ENCODE measurements around the gene KRTAP8-1. TPM values are rescaled to one million over a fixed set of nuclear protein-coding genes. Genes with fewer than 3 reads are reported as not detected.

The KRTAP8-1 gene
- polyA plus RNA-seq (2013, experiment 1 of 2), result not detected
- not detected for polyA plus RNA-seq (2013, experiment 2 of 2)

GRCh38 chr21:30813174-30813573 lies at the start of gene KRTAP8-1:
KRTAP8-1 (minus strand) TSS chr21:30813274; CDS start chr21:30813220, 54 bp downstream.
- H3K79me1 ChIP-seq (ENCODE audit: low read length), result no peaks in the 10 kb centered on the region
- H3K79me2 ChIP-seq (ENCODE audit: control insufficient read depth, insufficient read depth, low read length), result no peaks in the 10 kb centered on the region
- no peak within 1 kb of the TSS for H2BK5ac ChIP-seq (ENCODE audit: low read length)
- H4K5ac ChIP-seq (ENCODE audit: low read length), result no peak within 1 kb of the TSS
- DNase-seq, result no peak
- H3K4me3 ChIP-seq (ENCODE audit: low read length), result no peak within 1 kb of the TSS
- no peak within 1 kb of the TSS for H4K8ac ChIP-seq (ENCODE audit: low read depth, low read length)
- no peak within 1 kb of the TSS for H2BK120ac ChIP-seq (ENCODE audit: low read depth, low read length)
- H2AK5ac ChIP-seq (ENCODE audit: low read length), result no peak within 1 kb of the TSS
- no peak within 1 kb of the TSS for H3K56ac ChIP-seq (ENCODE audit: low read length)
- H3K9ac ChIP-seq (ENCODE audit: low read length), result no peak within 1 kb of the TSS
- H3K4ac ChIP-seq (ENCODE audit: low read depth, low read length), result no peak within 1 kb of the TSS
- H3K18ac ChIP-seq (ENCODE audit: low read length), result no peak within 1 kb of the TSS
- no peaks in the 10 kb centered on the region for H3K36me3 ChIP-seq (ENCODE audit: control insufficient read depth, insufficient read depth, low read length)
- H3K4me1 ChIP-seq (ENCODE audit: control insufficient read depth, low read depth, low read length), result no peaks in the 10 kb centered on the region
- H2BK15ac ChIP-seq (replicated peaks; ENCODE audit: low read depth), result no peak within 1 kb of the TSS
- WGBS (ENCODE audit: extremely low coverage, insufficient coverage, low lambda C conversion rate), result no CpG with 5 or more reads among the region's 5 CpGs
- no peaks in the 10 kb centered on the region for H3K27me3 ChIP-seq (ENCODE audit: insufficient read depth, low read length, poor library complexity)
- no peak within 1 kb of the TSS for H3K4me2 ChIP-seq (ENCODE audit: low read length)
- H3K27ac ChIP-seq (ENCODE audit: low read depth, low read length), result no peak within 1 kb of the TSS
- no peak within 1 kb of the TSS for H3K23ac ChIP-seq (ENCODE audit: low read length)

GRCh38 chr21:30847627-30848500 lies 34.8 kb upstream of the KRTAP8-1 start:
- Histone ChIP-seq H2BK5ac (ENCODE audit: low read length) (no peak overlapping the region), H3K18ac (ENCODE audit: low read length) (no peak overlapping the region), H3K4ac (ENCODE audit: low read depth, low read length) (no peak overlapping the region), H3K4me3 (ENCODE audit: low read length) (no peak overlapping the region), H3K9ac (ENCODE audit: low read length) (no peak overlapping the region), H2BK15ac (replicated peaks; ENCODE audit: low read depth) (no peak overlapping the region), H3K4me2 (ENCODE audit: low read length) (no peak overlapping the region), H3K56ac (ENCODE audit: low read length) (no peak overlapping the region), H2AK5ac (ENCODE audit: low read length) (no peak overlapping the region), H3K23ac (ENCODE audit: low read length) (no peak overlapping the region), H3K79me2 (ENCODE audit: control insufficient read depth, insufficient read depth, low read length) (no peaks in the 10 kb centered on the region), H4K5ac (ENCODE audit: low read length) (no peak overlapping the region), H4K8ac (ENCODE audit: low read depth, low read length) (no peak overlapping the region), H3K79me1 (ENCODE audit: low read length) (no peaks in the 10 kb centered on the region), H2BK120ac (ENCODE audit: low read depth, low read length) (no peak overlapping the region), H3K27me3 (ENCODE audit: insufficient read depth, low read length, poor library complexity) (no peaks in the 10 kb centered on the region), H3K27ac (ENCODE audit: low read depth, low read length) (no peak overlapping the region), H3K36me3 (ENCODE audit: control insufficient read depth, insufficient read depth, low read length) (no peaks in the 10 kb centered on the region), H3K4me1 (ENCODE audit: control insufficient read depth, low read depth, low read length) (no peaks in the 10 kb centered on the region)
- no CpG with 5 or more reads among the region's 9 CpGs for WGBS (ENCODE audit: extremely low coverage, insufficient coverage, low lambda C conversion rate)
- no peak for DNase-seq

GRCh38 chr21:30842990-30843389 lies 29.9 kb upstream of the KRTAP8-1 start:
- H2BK5ac ChIP-seq (ENCODE audit: low read length), result no peak overlapping the region
- no peak overlapping the region for H3K27ac ChIP-seq (ENCODE audit: low read depth, low read length)
- no peak overlapping the region for H2BK120ac ChIP-seq (ENCODE audit: low read depth, low read length)
- no peak overlapping the region for H2AK5ac ChIP-seq (ENCODE audit: low read length)
- no peak overlapping the region for H3K4me2 ChIP-seq (ENCODE audit: low read length)
- no peak overlapping the region for H2BK15ac ChIP-seq (replicated peaks; ENCODE audit: low read depth)
- H3K27me3 ChIP-seq (ENCODE audit: insufficient read depth, low read length, poor library complexity), result no peaks in the 10 kb centered on the region
- no peak overlapping the region for H4K8ac ChIP-seq (ENCODE audit: low read depth, low read length)
- no peak overlapping the region for H3K4ac ChIP-seq (ENCODE audit: low read depth, low read length)
- H3K4me1 ChIP-seq (ENCODE audit: control insufficient read depth, low read depth, low read length), result no peaks in the 10 kb centered on the region
- H3K18ac ChIP-seq (ENCODE audit: low read length), result no peak overlapping the region
- no peak overlapping the region for H3K4me3 ChIP-seq (ENCODE audit: low read length)
- H3K56ac ChIP-seq (ENCODE audit: low read length), result no peak overlapping the region
- H3K9ac ChIP-seq (ENCODE audit: low read length), result no peak overlapping the region
- H3K36me3 ChIP-seq (ENCODE audit: control insufficient read depth, insufficient read depth, low read length), result no peaks in the 10 kb centered on the region
- no peaks in the 10 kb centered on the region for H3K79me2 ChIP-seq (ENCODE audit: control insufficient read depth, insufficient read depth, low read length)
- no peak overlapping the region for H3K23ac ChIP-seq (ENCODE audit: low read length)
- DNase-seq, result peak; percentile 12
- no peaks in the 10 kb centered on the region for H3K79me1 ChIP-seq (ENCODE audit: low read length)
- H4K5ac ChIP-seq (ENCODE audit: low read length), result no peak overlapping the region

- Histone ChIP-seq H4K8ac (ENCODE audit: low read depth, low read length) (no peak overlapping the region), H3K18ac (ENCODE audit: low read length) (no peak overlapping the region), H3K4ac (ENCODE audit: low read depth, low read length) (no peak overlapping the region), H3K56ac (ENCODE audit: low read length) (no peak overlapping the region), H3K27ac (ENCODE audit: low read depth, low read length) (no peak overlapping the region), H2AK5ac (ENCODE audit: low read length) (no peak overlapping the region), H3K4me2 (ENCODE audit: low read length) (no peak overlapping the region), H3K36me3 (ENCODE audit: control insufficient read depth, insufficient read depth, low read length) (no peaks in the 10 kb centered on the region), H3K23ac (ENCODE audit: low read length) (no peak overlapping the region), H2BK5ac (ENCODE audit: low read length) (no peak overlapping the region), H3K27me3 (ENCODE audit: insufficient read depth, low read length, poor library complexity) (no peaks in the 10 kb centered on the region), H3K4me1 (ENCODE audit: control insufficient read depth, low read depth, low read length) (no peaks in the 10 kb centered on the region), H3K79me1 (ENCODE audit: low read length) (no peaks in the 10 kb centered on the region), H4K5ac (ENCODE audit: low read length) (no peak overlapping the region), H2BK15ac (replicated peaks; ENCODE audit: low read depth) (no peak overlapping the region), H3K9ac (ENCODE audit: low read length) (no peak overlapping the region), H3K79me2 (ENCODE audit: control insufficient read depth, insufficient read depth, low read length) (no peaks in the 10 kb centered on the region), H2BK120ac (ENCODE audit: low read depth, low read length) (no peak overlapping the region), H3K4me3 (ENCODE audit: low read length) (no peak overlapping the region)
- peak; percentile 71 for DNase-seq
- WGBS (ENCODE audit: extremely low coverage, insufficient coverage, low lambda C conversion rate), result no CpG with 5 or more reads among the region's 5 CpGs
Measured at GRCh38 chr21:30839304-30839703, 26.2 kb upstream of the KRTAP8-1 start.

GRCh38 chr21:30838536-30838935 lies 25.5 kb upstream of the KRTAP8-1 start:
- Histone ChIP-seq H3K18ac (ENCODE audit: low read length) (no peak overlapping the region), H4K5ac (ENCODE audit: low read length) (no peak overlapping the region), H3K79me2 (ENCODE audit: control insufficient read depth, insufficient read depth, low read length) (no peaks in the 10 kb centered on the region), H3K23ac (ENCODE audit: low read length) (no peak overlapping the region), H3K79me1 (ENCODE audit: low read length) (no peaks in the 10 kb centered on the region), H2BK120ac (ENCODE audit: low read depth, low read length) (no peak overlapping the region), H3K27ac (ENCODE audit: low read depth, low read length) (no peak overlapping the region), H3K4me1 (ENCODE audit: control insufficient read depth, low read depth, low read length) (no peaks in the 10 kb centered on the region), H3K27me3 (ENCODE audit: insufficient read depth, low read length, poor library complexity) (no peaks in the 10 kb centered on the region), H2BK15ac (replicated peaks; ENCODE audit: low read depth) (no peak overlapping the region), H2AK5ac (ENCODE audit: low read length) (no peak overlapping the region), H3K4me3 (ENCODE audit: low read length) (no peak overlapping the region), H3K4me2 (ENCODE audit: low read length) (no peak overlapping the region), H3K56ac (ENCODE audit: low read length) (no peak overlapping the region), H3K9ac (ENCODE audit: low read length) (no peak overlapping the region), H4K8ac (ENCODE audit: low read depth, low read length) (no peak overlapping the region), H2BK5ac (ENCODE audit: low read length) (no peak overlapping the region), H3K36me3 (ENCODE audit: control insufficient read depth, insufficient read depth, low read length) (no peaks in the 10 kb centered on the region), H3K4ac (ENCODE audit: low read depth, low read length) (no peak overlapping the region)
- DNase-seq, result no peak
- WGBS (ENCODE audit: extremely low coverage, insufficient coverage, low lambda C conversion rate), result no CpG with 5 or more reads among the region's 6 CpGs

All from mesendoderm (in vitro differentiated cells).